ENCODE results near the gene MLLT6. TPM values are rescaled to one million over a fixed set of nuclear protein-coding genes. Genes with fewer than 3 reads are reported as not detected.

Gene MLLT6
- total RNA-seq, 4 donors from 2014 or later: 30.6 to 79.7 (median 35.1) TPM

- Histone ChIP-seq H3K9me3 (no peaks in the 10 kb centered on the region), H3K27ac (no peak overlapping the region), H3K36me3 (peaks cover 26 to 100% (median 46%) of the 10 kb centered on the region in 3 donors), H3K4me1 (no peaks in the 10 kb centered on the region), H3K4me3 (no peak overlapping the region), H3K27me3 (no peaks in the 10 kb centered on the region)
- WGBS, 2 donors: 96 to 97% methylated on average over 3 of the region's 3 CpGs
- no peak for DNase-seq
- intact Hi-C loops (cut with DNase I): no loop called here
- TF ChIP-seq POLR2A (IDR thresholded peaks at IDR 0.05) (no peak), CTCF (IDR thresholded peaks at IDR 0.05) (no peak)
These were observed 57.2 kb downstream of the MLLT6 start for GRCh38 chr17:38762231-38762630.

- 97% methylated on average over 4 to 5 of the region's 5 CpGs for WGBS, 2 donors
- H3K27me3 ChIP-seq: no peaks in the 10 kb centered on the region
- no peaks in the 10 kb centered on the region for H3K9me3 ChIP-seq
- DNase-seq: no peak
- intact Hi-C loops (cut with DNase I): no loop called here
- H3K4me3 ChIP-seq: no peak overlapping the region
- H3K4me1 ChIP-seq: no peaks in the 10 kb centered on the region
- no peak overlapping the region for H3K27ac ChIP-seq
- TF ChIP-seq CTCF (IDR thresholded peaks at IDR 0.05): no peak
- no peak for TF ChIP-seq POLR2A (IDR thresholded peaks at IDR 0.05)
- H3K36me3 ChIP-seq: peaks cover 37 to 100% (median 44%) of the 10 kb centered on the region in 3 donors
These were observed 61.3 kb downstream of the MLLT6 start for GRCh38 chr17:38766341-38766740.

- H3K9me3 ChIP-seq: no peaks in the 10 kb centered on the region
- H3K27me3 ChIP-seq: no peaks in the 10 kb centered on the region
- H3K4me3 ChIP-seq: no peak overlapping the region
- no peak for DNase-seq
- intact Hi-C loops (cut with DNase I): no loop called here
- 47 to 77% methylated on average over 3 to 6 of the region's 6 CpGs for WGBS, 2 donors
- TF ChIP-seq POLR2A (IDR thresholded peaks at IDR 0.05): no peak
- TF ChIP-seq CTCF (IDR thresholded peaks at IDR 0.05): no peak
- H3K4me1 ChIP-seq: no peaks in the 10 kb centered on the region
- no peak overlapping the region for H3K27ac ChIP-seq
- peaks cover 32 to 100% (median 45%) of the 10 kb centered on the region in 3 donors for H3K36me3 ChIP-seq
These were observed 63.3 kb downstream of the MLLT6 start for GRCh38 chr17:38768417-38768816.

- intact Hi-C loops (cut with DNase I): no loop called here
- Histone ChIP-seq H3K27me3 (no peaks in the 10 kb centered on the region), H3K9me3 (no peaks in the 10 kb centered on the region), H3K27ac (no peak overlapping the region), H3K36me3 (peaks cover 19 to 100% (median 54%) of the 10 kb centered on the region in 3 donors), H3K4me3 (no peak overlapping the region), H3K4me1 (no peaks in the 10 kb centered on the region)
- DNase-seq: no peak
- TF ChIP-seq POLR2A (IDR thresholded peaks at IDR 0.05) (no peak), CTCF (IDR thresholded peaks at IDR 0.05) (no peak)
These were observed 68.2 kb downstream of the MLLT6 start for GRCh38 chr17:38773258-38773657.

GRCh38 chr17:38777641-38778250 is 72.7 kb downstream of the MLLT6 start:
- WGBS, 2 donors: 81 to 83% methylated on average over 5 to 7 of the region's 7 CpGs
- TF ChIP-seq CTCF (IDR thresholded peaks at IDR 0.05) (no peak), POLR2A (IDR thresholded peaks at IDR 0.05) (no peak)
- intact Hi-C loops (cut with DNase I): no loop called here
- Histone ChIP-seq H3K4me1 (no peaks in the 10 kb centered on the region), H3K27me3 (no peaks in the 10 kb centered on the region), H3K4me3 (no peak overlapping the region), H3K36me3 (peaks cover 25 to 100% (median 70%) of the 10 kb centered on the region in 3 donors), H3K27ac (no peak overlapping the region), H3K9me3 (no peaks in the 10 kb centered on the region)
- DNase-seq: no peak

Small RNA genes lying within 50 kb of the gene (small RNA-seq; reads per million reads assigned to genes)
- gene MIR4726 (0 reads per million in 4 donors), gene MIR4734 (0 reads per million in 4 donors), gene RNA5SP440 (0.78 to 8.3 (median 3.5) reads per million in 4 donors), gene RNU6-866P (0 reads per million in 4 donors)

Other genes with a start within 250 kb of the MLLT6 start
- gene SRCIN1, start 99.3 kb upstream of the MLLT6 start, total RNA-seq: 1 to 10 TPM in 3 of 4 donors, under 1 TPM in 1; 0.09 to 1.7 (median 1.3) TPM
- 1 to 10 TPM; 1.8 to 3.2 (median 2.8) TPM for gene EPOP, start 30.3 kb upstream of the MLLT6 start, total RNA-seq
- 1 to 10 TPM; 4.9 to 8.3 (median 7.8) TPM for gene CISD3, start 25.1 kb downstream of the MLLT6 start, total RNA-seq
- 10 to 100 TPM in 1 of 4 donors, 1 to 10 TPM in 3; 2.5 to 11.8 (median 3.4) TPM for gene PCGF2, start 43.1 kb downstream of the MLLT6 start, total RNA-seq
- 100 to 1,000 TPM; 128 to 177 (median 145) TPM for gene PSMB3, start 47.5 kb downstream of the MLLT6 start, total RNA-seq
- 10 to 100 TPM; 14.4 to 32.6 (median 24.1) TPM for gene PIP4K2B, start 94.3 kb downstream of the MLLT6 start, total RNA-seq
- gene CWC25, start 120.0 kb downstream of the MLLT6 start, total RNA-seq: 10 to 100 TPM in 3 of 4 donors, 1 to 10 TPM in 1; 9.4 to 25.9 (median 16.8) TPM
- 1,000 to 10,000 TPM in 3 of 4 donors, 100 to 1,000 TPM in 1; 998 to 2,109 (median 1,205) TPM for gene RPL23, start 148.4 kb downstream of the MLLT6 start, total RNA-seq
- 10 to 100 TPM; 44.3 to 66.0 (median 51.9) TPM for gene LASP1, start 164.8 kb downstream of the MLLT6 start, total RNA-seq